NCI-H82 (cell line): ENCODE measurements around the gene DET1.
"Not testable (repeated sequence)": the region's sequence is repeated elsewhere in the genome, so short reads cannot be mapped to it uniquely, and the experiment has no call there.

Source experiments
- DNase-seq: peaks from one replicate; lab custom pipeline; 2025; lab: John Stamatoyannopoulos, UW

Gene DET1

GRCh38 chr15:88540350-88540749, 6.1 kb downstream of the DET1 start:
- not testable (repeated sequence) for DNase-seq

- DNase-seq = no peak
These were observed 7.0 kb downstream of the DET1 start for GRCh38 chr15:88539441-88539840.

GRCh38 chr15:88538972-88539371, 7.5 kb downstream of the DET1 start:
- DNase-seq = no peak

- no peak for DNase-seq
These were observed 8.7 kb downstream of the DET1 start for GRCh38 chr15:88537591-88538317.

GRCh38 chr15:88535607-88536313, 10.7 kb downstream of the DET1 start:
- no peak for DNase-seq

GRCh38 chr15:88535100-88535499, 11.4 kb downstream of the DET1 start:
- DNase-seq = no peak

GRCh38 chr15:88533376-88533775, 13.1 kb downstream of the DET1 start:
- no peak for DNase-seq

GRCh38 chr15:88529021-88529630, 17.4 kb downstream of the DET1 start:
- no peak for DNase-seq

GRCh38 chr15:88526247-88526879, 20.1 kb downstream of the DET1 start:
- DNase-seq = no peak

- no peak for DNase-seq
These were observed 21.1 kb downstream of the DET1 start for GRCh38 chr15:88525418-88525817.

GRCh38 chr15:88524094-88524493, 22.4 kb downstream of the DET1 start:
- not testable (repeated sequence) for DNase-seq

GRCh38 chr15:88518903-88519302, 27.6 kb downstream of the DET1 start:
- DNase-seq = no peak

GRCh38 chr15:88513195-88513594, 33.3 kb downstream of the DET1 start:
- DNase-seq = no peak

GRCh38 chr15:88512601-88513000, 33.9 kb downstream of the DET1 start:
- DNase-seq = no peak

- DNase-seq = no peak
These were observed 34.4 kb downstream of the DET1 start for GRCh38 chr15:88512078-88512477.

- no peak for DNase-seq
These were observed 35.3 kb downstream of the DET1 start for GRCh38 chr15:88511161-88511560.

GRCh38 chr15:88509964-88510363, 36.5 kb downstream of the DET1 start:
- no peak for DNase-seq

- no peak for DNase-seq
These were observed 37.2 kb downstream of the DET1 start for GRCh38 chr15:88509321-88509720.

GRCh38 chr15:88506628-88507027, 39.9 kb downstream of the DET1 start:
- DNase-seq = no peak

- no peak for DNase-seq
These were observed 40.8 kb downstream of the DET1 start for GRCh38 chr15:88505721-88506120.

GRCh38 chr15:88504445-88504844, 42.0 kb downstream of the DET1 start:
- DNase-seq = no peak

- peak; percentile 97 for DNase-seq
These were observed 47.5 kb downstream of the DET1 start for GRCh38 chr15:88498996-88499395.
